ENCODE results near the gene IL17C.
"Not testable (repeated sequence)": the region's sequence is repeated elsewhere in the genome, so short reads cannot be mapped to it uniquely, and the experiment has no call there.

Gene IL17C

DNA sequence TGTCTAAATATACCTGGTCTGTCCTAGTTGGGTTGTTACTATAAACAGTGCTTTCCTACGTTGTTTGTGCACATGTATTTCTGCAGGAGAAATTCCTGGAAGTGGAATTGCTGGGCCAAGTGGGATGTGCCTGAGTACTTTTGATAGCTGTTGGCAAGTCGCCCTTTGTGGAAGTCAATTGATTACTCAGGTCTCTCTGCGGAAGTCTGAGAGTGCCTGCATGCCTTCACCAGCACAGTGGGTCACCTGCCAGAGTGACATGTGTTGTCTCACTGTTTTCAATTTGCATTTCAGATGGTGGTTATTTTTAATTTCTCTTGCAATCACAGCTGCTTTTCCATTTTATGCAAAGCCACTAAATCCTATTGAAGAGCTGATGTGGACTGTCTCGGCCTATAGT is 26.8 kb downstream of the IL17C start:
- H3K4me3 Mint-ChIP-seq, result peak overlapping the region; percentile 48
- H3K27me3 Mint-ChIP-seq, result no peaks in the 10 kb centered on the region
- ATAC-seq (no peak), DNase-seq (no peak)
- no peaks in the 10 kb centered on the region for H3K9me3 Mint-ChIP-seq
- H3K36me3 Mint-ChIP-seq (ENCODE audit: low read depth), result peaks cover 7% of the 10 kb centered on the region
- no peak overlapping the region for H3K27ac Mint-ChIP-seq
- H3K4me1 Mint-ChIP-seq, result peaks cover 17% of the 10 kb centered on the region

DNA sequence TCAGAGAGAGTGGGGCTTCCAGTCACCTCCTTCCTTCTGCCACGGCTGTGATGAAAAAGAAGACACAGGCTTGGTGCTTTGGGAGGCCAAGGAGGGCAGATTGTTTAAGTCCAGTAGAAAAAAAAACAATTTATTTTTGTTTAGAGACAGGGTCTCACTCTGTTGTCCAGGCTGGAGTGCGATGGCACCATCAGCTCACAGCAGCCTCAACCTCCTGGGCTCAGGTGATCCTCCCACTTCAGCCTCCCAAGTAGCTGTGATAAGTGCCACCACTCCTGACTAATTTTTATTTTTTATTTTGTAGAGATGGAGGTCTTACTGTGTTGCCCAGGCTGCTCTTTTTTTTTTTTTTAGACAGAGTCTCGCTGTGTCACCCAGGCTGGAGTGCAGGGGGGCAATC is 27.2 kb downstream of the IL17C start:
- H3K4me1 Mint-ChIP-seq, result peaks cover 17% of the 10 kb centered on the region
- H3K27me3 Mint-ChIP-seq, result no peaks in the 10 kb centered on the region
- H3K4me3 Mint-ChIP-seq, result no peak overlapping the region
- ATAC-seq (no peak), DNase-seq (no peak)
- H3K9me3 Mint-ChIP-seq, result no peaks in the 10 kb centered on the region
- H3K27ac Mint-ChIP-seq, result no peak overlapping the region
- peaks cover 7% of the 10 kb centered on the region for H3K36me3 Mint-ChIP-seq (ENCODE audit: low read depth)

DNA sequence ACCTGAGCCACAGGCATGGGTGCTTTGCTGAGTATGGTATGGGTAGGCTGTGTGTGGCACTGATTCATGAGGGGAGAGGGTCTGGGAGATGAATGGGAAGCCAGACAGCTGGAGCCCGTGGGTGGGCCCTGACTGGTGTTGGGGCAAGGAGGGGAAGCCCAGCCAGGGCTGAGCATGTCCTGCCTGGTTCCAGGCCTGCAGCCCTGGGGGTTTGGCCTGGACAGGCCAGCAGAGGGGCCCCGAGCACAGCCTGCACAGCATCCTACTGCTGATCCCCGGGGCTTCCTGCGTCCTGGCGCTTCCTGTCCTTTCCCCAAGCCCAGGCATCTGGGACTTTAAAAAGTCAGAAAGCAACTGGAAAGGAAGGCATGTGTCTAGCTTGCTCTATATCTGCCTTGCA is 29.1 kb downstream of the IL17C start:
- Mint-ChIP-seq H3K27ac (no peak overlapping the region), H3K4me1 (peaks cover 6% of the 10 kb centered on the region), H3K27me3 (no peaks in the 10 kb centered on the region), H3K9me3 (no peaks in the 10 kb centered on the region), H3K36me3 (ENCODE audit: low read depth) (peaks cover 7% of the 10 kb centered on the region), H3K4me3 (no peak overlapping the region)
- DNase-seq (no peak), ATAC-seq (no peak)

GRCh38 chr16:88669493-88669892 is 31.1 kb downstream of the IL17C start:
- ATAC-seq; H3K4me1 Mint-ChIP-seq; H3K36me3 Mint-ChIP-seq (ENCODE audit: low read depth); H3K4me3 Mint-ChIP-seq; DNase-seq; H3K9me3 Mint-ChIP-seq; H3K27ac Mint-ChIP-seq; H3K27me3 Mint-ChIP-seq: not testable (repeated sequence)

DNA sequence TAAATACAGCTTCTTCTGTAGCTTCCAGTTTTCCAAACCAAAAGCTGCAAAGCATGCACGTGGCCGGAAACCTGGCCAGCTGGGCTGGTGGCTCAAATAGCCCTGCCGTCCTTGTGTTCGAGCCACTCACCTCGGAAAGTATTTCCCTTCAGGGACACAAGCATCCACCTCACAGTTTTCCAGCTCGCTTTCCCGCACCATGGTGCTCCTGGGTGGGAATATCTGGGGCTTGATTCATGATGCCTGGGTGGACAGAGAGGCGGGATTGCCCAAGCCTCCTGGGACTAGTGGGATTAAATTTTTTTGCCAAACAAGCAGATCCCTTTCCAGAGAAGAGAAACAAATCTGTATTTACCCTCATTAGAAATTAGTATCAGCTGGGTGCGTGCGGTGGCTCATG is 31.6 kb downstream of the IL17C start:
- Mint-ChIP-seq H3K36me3 (ENCODE audit: low read depth) (peaks cover 7% of the 10 kb centered on the region), H3K27me3 (no peaks in the 10 kb centered on the region), H3K27ac (no peak overlapping the region), H3K4me1 (no peaks in the 10 kb centered on the region), H3K9me3 (no peaks in the 10 kb centered on the region), H3K4me3 (no peak overlapping the region)
- ATAC-seq (no peak), DNase-seq (no peak)

DNA sequence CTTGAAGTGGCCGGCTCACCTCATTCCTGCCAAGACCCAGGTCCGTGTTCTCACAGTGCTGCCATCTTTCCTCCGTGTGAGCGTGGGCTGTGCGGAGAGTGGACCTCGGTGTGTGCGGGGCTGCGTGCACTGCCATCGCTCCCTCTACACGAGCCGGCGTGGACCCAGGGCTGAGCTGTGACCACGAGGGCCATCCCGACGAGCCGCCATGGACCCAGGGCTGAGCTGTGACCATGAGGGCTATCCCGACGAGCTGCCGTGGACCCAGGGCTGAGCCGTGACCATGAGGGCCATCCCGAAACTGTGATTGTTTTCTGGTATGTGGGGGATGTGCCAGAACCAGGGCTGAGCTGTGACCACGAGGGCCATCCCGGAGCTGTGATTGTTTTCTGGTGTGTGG is 33.4 kb downstream of the IL17C start:
- ATAC-seq, result no peak
- no peaks in the 10 kb centered on the region for H3K27me3 Mint-ChIP-seq
- no peak overlapping the region for H3K4me3 Mint-ChIP-seq
- peaks cover 7% of the 10 kb centered on the region for H3K36me3 Mint-ChIP-seq (ENCODE audit: low read depth)
- no peak overlapping the region for H3K27ac Mint-ChIP-seq
- no peaks in the 10 kb centered on the region for H3K9me3 Mint-ChIP-seq
- no peak for DNase-seq
- no peaks in the 10 kb centered on the region for H3K4me1 Mint-ChIP-seq

DNA sequence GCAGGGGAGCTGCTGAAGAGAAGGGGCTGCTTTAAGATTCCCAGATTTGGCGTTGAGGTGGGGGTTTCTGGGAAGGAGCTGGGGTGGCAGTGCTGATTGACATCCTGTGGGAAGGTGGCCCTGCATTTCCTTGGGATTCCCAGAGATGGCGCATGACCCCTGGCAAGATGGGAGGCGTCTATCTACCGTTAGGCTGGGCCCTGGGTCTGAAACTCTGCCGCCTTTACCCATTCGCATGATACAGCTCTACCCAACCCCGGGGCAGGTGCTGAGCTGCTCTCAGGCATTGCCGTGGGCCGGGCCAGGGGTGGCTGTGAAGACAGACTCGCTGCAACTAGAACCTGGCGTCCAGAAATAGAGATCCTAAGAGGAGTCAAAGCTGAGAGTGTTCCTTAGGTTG is 34.4 kb downstream of the IL17C start:
- Mint-ChIP-seq H3K9me3 (no peaks in the 10 kb centered on the region), H3K36me3 (ENCODE audit: low read depth) (peaks cover 5% of the 10 kb centered on the region), H3K27ac (no peak overlapping the region), H3K27me3 (no peaks in the 10 kb centered on the region), H3K4me3 (no peak overlapping the region), H3K4me1 (no peaks in the 10 kb centered on the region)
- no peak for DNase-seq
- no peak for ATAC-seq

DNA sequence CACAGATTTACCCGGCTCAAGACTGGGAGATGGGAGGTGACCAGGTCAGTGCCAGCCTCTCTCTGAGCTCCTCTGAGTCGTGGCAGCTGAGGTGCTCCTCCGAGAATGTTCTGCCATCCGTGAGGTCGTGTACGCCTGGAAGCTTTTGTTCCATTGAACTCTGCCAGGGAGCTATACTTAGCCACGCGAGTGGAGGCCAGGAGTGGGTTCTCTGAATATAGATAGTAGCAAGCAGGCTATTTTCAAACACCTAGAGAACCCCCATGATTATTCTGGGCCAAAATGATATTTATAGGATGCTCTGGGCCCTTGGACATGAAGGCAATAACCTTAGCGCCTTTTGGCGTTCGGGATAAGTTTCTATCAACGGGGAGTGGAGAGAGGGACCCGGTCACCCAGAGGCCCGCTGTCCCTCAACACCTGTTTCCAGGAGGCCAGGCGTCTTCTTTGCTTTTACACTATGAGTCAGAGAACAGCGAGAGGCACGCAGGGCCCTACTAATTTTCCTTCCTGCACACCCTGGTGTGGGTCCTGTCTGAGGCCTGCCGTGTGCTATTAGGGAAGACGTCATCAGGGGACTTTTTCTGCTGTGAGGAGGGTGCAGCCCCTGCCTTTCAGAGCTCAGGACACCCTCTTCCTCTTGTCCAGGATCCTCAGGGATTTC is 35.5 kb downstream of the IL17C start:
- ATAC-seq (no peak), DNase-seq (no peak)
- no peaks in the 10 kb centered on the region for H3K4me1 Mint-ChIP-seq
- no peaks in the 10 kb centered on the region for H3K9me3 Mint-ChIP-seq
- H3K27ac Mint-ChIP-seq, result no peak overlapping the region
- H3K4me3 Mint-ChIP-seq, result no peak overlapping the region
- no peaks in the 10 kb centered on the region for H3K36me3 Mint-ChIP-seq (ENCODE audit: low read depth)
- no peaks in the 10 kb centered on the region for H3K27me3 Mint-ChIP-seq

- no peaks in the 10 kb centered on the region for H3K36me3 Mint-ChIP-seq (ENCODE audit: low read depth)
- no peak for DNase-seq
- no peak for ATAC-seq
- no peaks in the 10 kb centered on the region for H3K9me3 Mint-ChIP-seq
- H3K4me3 Mint-ChIP-seq, result no peak overlapping the region
- H3K27ac Mint-ChIP-seq, result no peak overlapping the region
- no peaks in the 10 kb centered on the region for H3K27me3 Mint-ChIP-seq
- peaks cover 10% of the 10 kb centered on the region for H3K4me1 Mint-ChIP-seq
Measured at GRCh38 chr16:88676502-88677242, 38.3 kb downstream of the IL17C start.

DNA sequence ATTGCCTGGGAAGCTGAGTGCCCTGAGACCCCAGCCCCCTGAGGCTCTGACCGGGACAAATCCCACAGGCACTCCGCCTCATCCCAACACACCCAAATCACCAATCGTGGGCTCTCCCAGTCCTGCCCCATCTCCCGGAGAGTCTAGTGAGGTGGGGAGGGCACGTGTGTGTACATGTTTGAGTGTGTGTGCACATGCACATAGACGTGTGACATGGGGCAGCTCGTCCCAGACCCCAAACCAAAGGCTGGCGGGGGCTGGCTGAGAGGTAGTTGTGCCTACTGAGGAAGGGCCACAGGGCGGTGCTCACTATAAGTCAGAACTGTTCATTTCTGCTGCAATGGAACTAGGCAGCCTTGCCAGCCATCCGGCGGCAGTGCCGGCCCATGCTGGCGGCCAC is 39.3 kb downstream of the IL17C start:
- H3K36me3 Mint-ChIP-seq (ENCODE audit: low read depth), result no peaks in the 10 kb centered on the region
- H3K9me3 Mint-ChIP-seq, result no peaks in the 10 kb centered on the region
- no peak overlapping the region for H3K27ac Mint-ChIP-seq
- H3K27me3 Mint-ChIP-seq, result no peaks in the 10 kb centered on the region
- no peak for DNase-seq
- peaks cover 19% of the 10 kb centered on the region for H3K4me1 Mint-ChIP-seq
- no peak overlapping the region for H3K4me3 Mint-ChIP-seq
- no peak for ATAC-seq

GRCh38 chr16:88678224-88678979 is 40.0 kb downstream of the IL17C start:
- ATAC-seq (no peak), DNase-seq (no peak)
- Mint-ChIP-seq H3K4me1 (peaks cover 21% of the 10 kb centered on the region), H3K27ac (no peak overlapping the region), H3K36me3 (ENCODE audit: low read depth) (no peaks in the 10 kb centered on the region), H3K9me3 (no peaks in the 10 kb centered on the region), H3K4me3 (no peak overlapping the region), H3K27me3 (no peaks in the 10 kb centered on the region)

DNA sequence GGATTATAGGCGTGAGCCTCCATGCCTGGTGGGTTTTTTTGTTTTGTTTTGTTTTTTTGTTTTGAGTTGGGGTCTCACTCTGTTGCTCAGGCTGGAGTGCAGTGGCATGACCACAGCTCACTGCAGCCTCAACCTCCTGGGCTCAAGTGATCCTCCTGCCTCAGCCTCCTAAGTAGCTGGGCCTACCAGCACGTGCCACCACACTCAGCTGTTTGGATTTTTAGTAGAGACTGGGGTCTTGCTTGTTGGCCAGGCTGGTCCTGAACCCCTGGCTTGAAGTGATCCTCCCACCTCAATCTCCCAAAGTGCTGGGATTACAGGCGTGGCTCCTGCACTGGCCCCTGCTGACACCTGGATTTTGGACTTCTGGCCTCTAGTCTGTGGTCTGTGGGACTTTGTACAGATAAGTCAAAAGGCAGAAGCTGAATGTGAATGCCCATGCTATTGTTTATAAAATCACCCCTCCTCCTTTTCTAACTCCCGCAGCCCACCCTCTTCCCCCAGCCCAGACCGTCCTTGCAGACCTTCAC is 42.2 kb downstream of the IL17C start:
- Mint-ChIP-seq H3K27me3 (no peaks in the 10 kb centered on the region), H3K4me3 (no peak overlapping the region), H3K4me1 (peaks cover 36% of the 10 kb centered on the region), H3K9me3 (no peaks in the 10 kb centered on the region), H3K36me3 (ENCODE audit: low read depth) (no peaks in the 10 kb centered on the region), H3K27ac (peak overlapping the region; percentile 88)
- DNase-seq (no peak), ATAC-seq (no peak)

DNA sequence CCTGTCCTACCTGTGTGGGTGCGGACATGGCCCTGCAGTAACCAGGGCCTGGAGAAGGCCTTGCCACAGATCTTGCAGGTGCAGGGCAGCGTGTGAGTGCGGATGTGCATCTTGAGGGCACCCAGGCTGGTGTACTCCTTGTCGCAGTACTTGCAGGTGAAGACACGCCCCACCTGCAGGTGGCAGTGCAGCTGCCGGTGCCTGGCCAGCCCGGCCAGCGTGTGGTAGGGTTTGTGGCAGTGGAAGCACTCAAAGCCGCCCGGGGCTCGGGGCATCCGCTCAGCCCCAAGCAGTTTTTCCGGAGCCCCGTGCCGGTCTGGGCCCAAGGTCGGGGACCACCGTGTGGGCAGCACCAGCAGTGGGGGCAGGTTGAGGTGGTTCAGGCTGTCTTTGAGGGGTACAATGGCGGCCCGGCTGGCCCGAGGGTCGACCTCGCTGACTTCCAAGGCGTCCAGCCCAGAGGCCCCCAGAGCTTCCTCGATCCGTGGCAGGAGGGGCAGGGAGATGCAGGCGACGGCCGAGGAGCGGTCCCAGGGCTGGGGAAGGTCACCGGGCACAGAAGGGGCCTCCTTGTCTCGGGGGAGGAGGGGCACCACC is 42.8 kb downstream of the IL17C start:
- Mint-ChIP-seq H3K4me1 (peaks cover 36% of the 10 kb centered on the region), H3K9me3 (no peaks in the 10 kb centered on the region), H3K36me3 (ENCODE audit: low read depth) (no peaks in the 10 kb centered on the region), H3K4me3 (peak overlapping the region; percentile 61), H3K27me3 (no peaks in the 10 kb centered on the region), H3K27ac (peak overlapping the region; percentile 88)
- ATAC-seq (no peak), DNase-seq (peak; percentile 60)

DNA sequence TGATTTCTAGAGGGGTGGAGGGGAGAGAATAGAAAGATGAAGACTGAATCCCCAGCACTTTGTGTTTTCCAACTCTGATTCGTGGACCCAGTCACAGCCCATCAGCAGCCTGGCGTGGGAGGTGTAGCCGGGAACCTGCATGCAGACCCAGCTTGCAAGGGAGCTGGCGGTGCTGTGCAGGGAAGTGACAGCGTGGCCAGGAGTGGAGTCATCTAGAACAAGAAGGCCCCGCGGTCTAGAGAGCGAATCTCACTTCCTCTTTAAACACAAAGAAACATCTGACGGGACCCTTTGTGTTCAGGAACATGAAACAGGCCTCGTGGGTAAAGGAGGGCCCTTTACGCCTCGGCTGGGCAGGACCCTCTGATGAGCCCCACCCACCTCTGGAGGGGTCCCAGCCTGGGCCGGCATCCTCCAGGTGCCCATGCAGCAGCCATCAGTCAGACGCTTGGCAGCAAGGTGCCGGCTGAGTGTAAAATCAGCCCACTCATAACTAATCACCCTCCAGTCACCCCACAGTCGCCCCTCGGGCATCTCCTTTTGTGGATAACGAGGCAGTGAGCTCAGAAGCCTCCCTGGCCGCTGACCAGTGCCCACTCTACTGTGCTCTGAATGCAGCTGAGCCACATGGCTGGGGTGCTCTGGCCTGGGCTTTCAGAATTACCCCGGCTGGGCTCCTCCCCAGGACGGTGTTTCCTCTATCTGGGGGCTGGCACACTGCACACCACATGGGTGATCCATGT is 43.5 kb downstream of the IL17C start:
- DNase-seq (peak; percentile 73), ATAC-seq (peak; percentile 60)
- H3K9me3 Mint-ChIP-seq, result no peaks in the 10 kb centered on the region
- H3K36me3 Mint-ChIP-seq (ENCODE audit: low read depth), result no peaks in the 10 kb centered on the region
- H3K27me3 Mint-ChIP-seq, result no peaks in the 10 kb centered on the region
- H3K27ac Mint-ChIP-seq, result peak overlapping the region; percentile 88
- H3K4me3 Mint-ChIP-seq, result peak overlapping the region; percentile 61
- peaks cover 37% of the 10 kb centered on the region for H3K4me1 Mint-ChIP-seq

Measured in activated naive CD8-positive, alpha-beta T cell treated with anti-CD3 and anti-CD28 coated beads, Interleukin-2, amount 50 U/mL, for 24 hours (primary cell).